Measurements from ENCODE around the gene NFYB.
"Not testable (repeated sequence)": the region's sequence is repeated elsewhere in the genome, so short reads cannot be mapped to it uniquely, and the experiment has no call there.

Gene NFYB

DNA sequence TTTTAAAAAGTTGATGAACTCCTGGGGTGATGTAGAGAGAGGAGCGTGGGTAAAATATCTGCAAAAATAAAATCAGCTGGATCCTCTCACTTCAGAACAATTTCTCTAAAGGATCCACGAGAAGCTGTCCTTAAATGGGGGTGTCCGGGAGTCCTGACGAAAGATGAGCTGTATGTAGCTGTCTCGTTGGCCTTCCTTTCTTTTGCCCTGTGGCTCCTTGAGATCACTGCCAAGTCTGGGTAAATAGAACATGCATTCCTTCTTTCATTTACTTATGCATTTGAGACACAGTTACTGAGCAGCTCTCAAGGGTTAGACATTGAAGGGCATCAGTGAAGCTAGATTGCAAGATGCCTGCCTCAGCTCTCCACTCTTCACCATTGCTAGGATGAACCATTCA, 42.4 kb upstream of the NFYB start:
- TF ChIP-seq, protein P1, sequence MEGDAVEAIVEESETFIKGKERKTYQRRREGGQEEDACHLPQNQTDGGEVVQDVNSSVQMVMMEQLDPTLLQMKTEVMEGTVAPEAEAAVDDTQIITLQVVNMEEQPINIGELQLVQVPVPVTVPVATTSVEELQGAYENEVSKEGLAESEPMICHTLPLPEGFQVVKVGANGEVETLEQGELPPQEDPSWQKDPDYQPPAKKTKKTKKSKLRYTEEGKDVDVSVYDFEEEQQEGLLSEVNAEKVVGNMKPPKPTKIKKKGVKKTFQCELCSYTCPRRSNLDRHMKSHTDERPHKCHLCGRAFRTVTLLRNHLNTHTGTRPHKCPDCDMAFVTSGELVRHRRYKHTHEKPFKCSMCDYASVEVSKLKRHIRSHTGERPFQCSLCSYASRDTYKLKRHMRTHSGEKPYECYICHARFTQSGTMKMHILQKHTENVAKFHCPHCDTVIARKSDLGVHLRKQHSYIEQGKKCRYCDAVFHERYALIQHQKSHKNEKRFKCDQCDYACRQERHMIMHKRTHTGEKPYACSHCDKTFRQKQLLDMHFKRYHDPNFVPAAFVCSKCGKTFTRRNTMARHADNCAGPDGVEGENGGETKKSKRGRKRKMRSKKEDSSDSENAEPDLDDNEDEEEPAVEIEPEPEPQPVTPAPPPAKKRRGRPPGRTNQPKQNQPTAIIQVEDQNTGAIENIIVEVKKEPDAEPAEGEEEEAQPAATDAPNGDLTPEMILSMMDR (IDR thresholded peaks at IDR 0.05; ENCODE audit: low read length, missing control alignments), result no peak
- no peak overlapping the region for H3K4me3 ChIP-seq (replicated peaks; ENCODE audit: low read depth, low read length)
- DNase-seq (ENCODE audit: low read depth), result no peak

DNA sequence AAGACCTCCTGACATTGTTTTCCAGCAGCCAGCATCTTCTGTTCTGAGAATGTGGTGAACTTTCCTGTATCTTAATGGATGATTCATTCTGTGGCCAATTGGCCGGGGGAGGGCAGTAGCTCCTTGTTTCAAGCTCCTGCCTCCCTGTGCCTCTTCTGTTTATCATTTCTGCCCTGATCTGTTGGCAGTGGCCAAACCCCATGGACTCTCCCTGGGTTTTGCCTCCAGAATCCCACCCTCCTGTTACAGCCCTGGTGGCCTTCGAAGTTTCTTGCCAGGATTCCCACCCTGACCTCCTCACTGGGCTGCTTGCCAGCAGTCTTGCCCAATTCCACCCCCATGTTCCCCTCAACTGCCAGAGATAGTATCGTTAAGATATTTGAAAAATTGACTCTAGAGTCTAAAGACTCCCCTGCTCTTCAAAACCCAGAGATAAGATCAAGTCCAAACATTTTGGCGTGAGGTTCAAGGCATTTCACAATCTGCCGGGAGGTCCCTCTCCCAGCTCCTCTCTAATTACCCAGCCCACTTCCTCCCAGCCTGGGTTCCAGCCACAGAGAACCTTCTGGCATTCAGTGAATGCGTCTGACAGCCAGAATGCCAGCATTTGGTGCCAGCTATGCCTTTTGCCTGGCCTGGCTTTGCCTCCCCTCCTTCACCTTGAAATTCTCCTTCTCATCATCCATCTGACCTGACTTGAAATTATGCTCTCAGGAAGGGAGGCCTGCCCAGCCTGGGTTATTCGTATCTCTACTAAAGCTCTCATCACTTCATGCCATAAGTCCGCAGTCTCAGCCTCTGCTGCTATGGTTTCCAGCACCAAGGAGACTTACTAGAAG, 39.9 kb upstream of the NFYB start:
- TF ChIP-seq, protein P1 (IDR thresholded peaks at IDR 0.05; ENCODE audit: low read length, missing control alignments), result peak; percentile 40
- no peak overlapping the region for H3K4me3 ChIP-seq (replicated peaks; ENCODE audit: low read depth, low read length)
- DNase-seq (ENCODE audit: low read depth), result peak; percentile 99

DNA sequence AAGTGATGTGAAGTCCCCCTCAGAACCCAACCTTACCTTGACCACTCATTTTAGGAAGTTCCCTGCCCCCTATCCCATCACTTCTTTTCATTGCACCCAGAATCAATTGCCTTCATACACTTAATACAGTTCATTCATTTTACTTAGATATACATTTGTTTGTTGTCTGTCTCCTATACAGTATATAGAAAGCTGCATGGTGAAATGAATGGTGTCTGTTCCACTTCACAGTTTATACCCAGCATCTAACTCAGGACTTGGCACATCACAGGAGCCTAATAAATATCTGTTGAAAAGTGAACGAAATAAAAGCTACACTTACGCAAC, 39.3 kb upstream of the NFYB start:
- H3K4me3 ChIP-seq (replicated peaks; ENCODE audit: low read depth, low read length), result no peak overlapping the region
- TF ChIP-seq, protein P1 (IDR thresholded peaks at IDR 0.05; ENCODE audit: low read length, missing control alignments), result no peak
- DNase-seq (ENCODE audit: low read depth), result no peak

DNA sequence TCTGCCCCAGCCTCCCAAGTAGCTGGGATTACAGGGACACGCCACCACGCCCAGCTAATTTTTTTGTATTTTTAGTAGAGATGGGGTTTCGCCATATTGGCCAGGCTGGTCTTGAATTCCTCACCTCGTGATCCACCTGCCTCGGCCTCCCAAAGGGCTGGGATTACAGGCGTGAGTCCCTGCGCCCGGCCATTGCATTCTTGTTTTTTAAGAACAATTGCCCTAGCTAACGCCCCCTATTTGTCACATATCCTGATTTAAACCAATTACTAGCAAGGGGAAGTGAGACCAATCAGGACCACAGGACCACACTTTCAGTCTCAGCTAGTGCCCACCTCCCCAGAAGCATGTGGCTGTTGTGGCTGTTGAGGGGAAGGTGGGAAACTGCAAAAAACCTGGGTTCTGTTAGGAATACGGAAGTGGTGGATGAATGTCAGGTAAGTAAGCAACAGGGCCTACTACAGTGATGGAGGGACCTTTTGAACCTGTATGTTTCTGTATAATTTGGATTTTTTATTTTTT, 37.8 kb upstream of the NFYB start:
- TF ChIP-seq, protein P1 (IDR thresholded peaks at IDR 0.05; ENCODE audit: low read length, missing control alignments), result no peak
- no peak overlapping the region for H3K4me3 ChIP-seq (replicated peaks; ENCODE audit: low read depth, low read length)
- no peak for DNase-seq (ENCODE audit: low read depth)

DNA sequence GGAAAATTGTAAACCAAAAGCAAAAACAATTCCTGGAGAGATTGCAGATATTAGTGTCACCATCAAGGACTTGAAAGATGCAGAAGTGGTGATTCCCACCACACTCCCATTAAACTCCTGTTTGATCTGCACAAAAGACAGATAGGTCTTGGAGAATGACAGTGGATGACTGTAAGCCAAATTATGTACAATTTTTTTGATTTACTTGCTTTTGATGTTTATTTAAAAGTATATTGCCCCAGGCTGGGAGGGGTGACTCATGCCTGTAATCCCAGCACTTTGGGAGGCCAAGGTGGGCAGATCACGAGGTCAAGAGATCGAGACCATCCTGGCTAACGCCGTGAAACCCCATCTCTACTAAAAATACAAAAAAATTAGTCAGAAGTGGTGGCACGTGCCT, 35.8 kb upstream of the NFYB start:
- H3K4me3 ChIP-seq (replicated peaks; ENCODE audit: low read depth, low read length); DNase-seq (ENCODE audit: low read depth): not testable (repeated sequence)

DNA sequence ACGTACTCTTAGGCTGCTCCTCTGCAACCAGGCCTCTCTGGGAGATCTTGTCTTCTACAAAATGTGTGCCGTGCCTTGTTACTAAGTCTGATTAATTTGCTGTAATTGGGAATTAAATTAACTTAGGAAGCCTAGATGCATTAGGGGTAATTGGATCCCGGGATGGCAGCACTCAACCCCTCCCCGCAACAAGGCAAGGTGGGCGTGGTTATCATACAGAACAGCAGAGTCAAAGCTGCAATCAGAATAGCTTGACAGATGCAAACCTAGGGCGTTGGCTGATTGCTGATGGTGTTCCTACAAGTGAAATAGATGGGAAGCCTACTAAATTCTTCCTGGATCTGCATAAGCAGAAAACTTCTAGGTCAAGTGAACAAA, 34.5 kb upstream of the NFYB start:
- H3K4me3 ChIP-seq (replicated peaks; ENCODE audit: low read depth, low read length), result no peak overlapping the region
- TF ChIP-seq, protein P1 (IDR thresholded peaks at IDR 0.05; ENCODE audit: low read length, missing control alignments), result no peak
- no peak for DNase-seq (ENCODE audit: low read depth)

DNA sequence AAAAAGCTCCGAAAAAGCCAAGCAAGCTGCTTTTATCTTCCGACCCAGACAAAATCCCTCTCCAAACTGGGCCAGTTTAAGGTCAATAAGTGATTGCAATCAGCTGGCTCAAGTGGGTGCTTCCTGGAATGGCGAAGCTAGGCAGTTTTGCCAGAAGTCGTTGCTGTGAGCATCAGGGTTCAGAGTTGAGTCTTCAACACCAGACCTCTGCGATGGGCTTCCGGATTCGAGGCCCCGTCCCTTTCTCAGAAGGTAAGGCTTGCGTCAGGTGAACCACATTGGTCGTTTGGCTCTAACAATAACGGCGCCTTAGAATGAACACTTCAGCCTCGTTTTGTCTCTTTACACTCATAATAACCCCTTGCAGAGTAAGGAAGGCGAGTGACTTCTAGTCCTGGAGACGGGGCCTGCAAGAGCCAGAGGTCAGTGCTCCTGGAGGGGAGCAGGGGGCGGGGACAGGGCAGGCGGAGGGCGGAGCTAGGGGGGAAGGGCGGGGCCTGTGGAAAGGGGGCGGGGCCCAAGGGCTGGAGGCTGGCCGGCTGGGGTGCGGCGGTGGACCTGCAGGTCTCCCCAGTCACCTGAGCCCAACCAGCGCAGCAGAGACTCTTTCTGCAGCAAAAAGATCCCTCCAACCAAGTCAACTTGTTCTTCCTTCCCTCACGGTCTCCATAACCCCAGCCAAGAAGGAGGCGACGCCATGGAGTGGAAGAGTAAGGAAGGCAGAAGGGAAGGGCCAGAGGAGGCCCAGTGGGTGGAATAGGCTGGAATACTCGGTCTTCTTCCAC, 34.0 kb upstream of the NFYB start:
- TF ChIP-seq, protein P1 (IDR thresholded peaks at IDR 0.05; ENCODE audit: low read length, missing control alignments), result no peak
- no peak for DNase-seq (ENCODE audit: low read depth)
- no peak overlapping the region for H3K4me3 ChIP-seq (replicated peaks; ENCODE audit: low read depth, low read length)

Measured in fibroblast of pulmonary artery (primary cell).